ENCODE results near the gene GRB2.
"Not testable (repeated sequence)": the region's sequence is repeated elsewhere in the genome, so short reads cannot be mapped to it uniquely, and the experiment has no call there.

GRB2 gene

GRCh38 chr17:75350706-75351105, 54.8 kb downstream of the GRB2 start:
- DNase-seq (ENCODE audit: low read depth in 2 of 2), result no peak

- DNase-seq (ENCODE audit: low read depth in 2 of 2), result no peak
Observed at GRCh38 chr17:75350029-75350428, 55.4 kb downstream of the GRB2 start.

- DNase-seq (ENCODE audit: low read depth in 2 of 2), result no peak
Observed at GRCh38 chr17:75349589-75349988, 55.9 kb downstream of the GRB2 start.

DNA sequence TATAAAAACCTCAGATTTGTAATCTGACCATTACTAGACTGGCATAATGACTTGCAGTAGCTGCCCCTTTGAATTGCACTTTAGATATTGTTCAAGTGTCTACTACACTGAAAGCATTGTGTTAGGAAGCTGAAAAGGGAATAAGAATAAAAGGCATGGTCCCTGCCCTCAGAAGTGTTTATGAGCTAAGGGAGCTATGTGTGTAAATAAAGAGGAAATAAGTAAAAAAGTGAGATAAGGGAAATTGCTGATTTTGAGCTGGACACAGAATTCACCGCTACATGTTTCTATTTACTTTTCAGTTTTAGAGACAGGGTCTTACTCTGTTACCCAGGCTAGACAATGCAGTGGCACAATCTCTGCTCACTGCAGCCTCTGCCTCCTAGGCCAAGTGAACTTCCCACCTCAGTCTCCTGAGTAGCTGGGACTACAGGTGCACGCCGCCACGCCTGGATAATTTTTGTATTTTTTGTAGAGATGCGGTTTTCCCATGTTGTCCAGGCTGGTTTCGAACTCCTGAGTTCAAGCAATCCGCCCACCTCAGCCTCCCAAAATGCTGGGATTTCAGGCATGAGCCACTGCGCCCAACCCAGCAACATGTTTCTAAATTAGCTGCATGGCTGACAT, 57.0 kb downstream of the GRB2 start:
- DNase-seq (ENCODE audit: low read depth in 2 of 2), result no peak

DNA sequence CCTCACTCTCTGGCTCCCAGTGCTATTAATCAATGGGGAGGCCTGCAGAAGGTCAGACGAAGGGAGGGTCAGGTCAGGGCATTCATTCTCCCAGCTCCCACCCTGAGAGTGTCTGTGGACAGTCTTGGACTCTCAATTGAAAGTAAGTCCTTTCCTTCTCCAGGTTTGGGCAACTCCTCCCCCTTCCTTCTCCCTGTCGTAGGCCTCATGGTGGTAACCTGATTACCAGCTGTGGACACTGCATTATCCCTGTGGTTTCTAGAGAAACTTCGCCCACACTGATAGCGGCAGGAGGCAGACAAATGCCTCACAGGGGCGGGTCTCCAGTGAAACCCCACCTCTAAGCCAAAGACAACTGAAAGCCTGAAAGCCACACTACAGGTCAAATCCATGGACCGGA, 58.6 kb downstream of the GRB2 start:
- peak; percentile 33 to 48 for DNase-seq (ENCODE audit: low read depth in 2 of 2)

DNA sequence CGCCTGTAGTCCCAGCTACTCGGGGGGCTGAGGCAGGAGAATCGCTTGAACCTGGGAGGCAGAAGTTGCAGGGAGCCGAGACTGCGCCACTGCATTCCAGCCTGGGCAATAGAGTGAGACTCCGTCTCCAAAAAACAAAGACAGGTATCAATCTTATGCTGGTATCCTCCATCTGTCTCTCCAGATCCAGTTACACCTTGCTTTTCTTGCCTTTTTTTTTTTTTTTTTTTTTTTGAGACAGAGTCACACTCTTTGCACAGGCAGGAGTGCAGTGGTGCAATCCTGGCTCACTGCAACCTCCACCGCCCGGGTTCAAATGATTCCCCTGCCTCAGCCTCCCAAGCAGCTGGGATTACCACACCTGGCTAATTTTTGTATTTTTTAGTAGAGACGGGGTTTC, 59.1 kb downstream of the GRB2 start:
- not testable (repeated sequence) for DNase-seq (ENCODE audit: low read depth in 2 of 2)

GRCh38 chr17:75345514-75346167, 59.8 kb downstream of the GRB2 start:
- DNase-seq (ENCODE audit: low read depth in 2 of 2), result peak; percentile 32 to 33

DNA sequence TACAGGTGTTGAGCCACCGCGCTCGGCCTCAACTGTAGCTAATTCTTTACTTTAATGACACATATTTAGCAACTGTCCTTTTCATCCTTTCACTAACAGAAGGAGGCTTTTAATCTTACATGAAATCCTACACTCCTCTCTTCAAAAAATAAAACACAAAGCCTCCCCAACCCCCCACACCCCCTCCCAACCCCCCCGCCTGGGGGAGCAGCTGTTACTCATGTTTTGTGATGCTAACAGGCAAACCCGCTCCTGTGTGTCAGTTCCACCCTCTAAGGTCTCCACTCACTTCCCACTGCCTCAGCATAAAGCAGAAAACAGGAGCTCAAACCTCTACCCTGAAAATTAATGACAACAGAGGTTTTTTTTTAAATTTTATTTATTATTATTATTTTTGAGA, 60.8 kb downstream of the GRB2 start:
- DNase-seq (ENCODE audit: low read depth in 2 of 2), result no peak

DNA sequence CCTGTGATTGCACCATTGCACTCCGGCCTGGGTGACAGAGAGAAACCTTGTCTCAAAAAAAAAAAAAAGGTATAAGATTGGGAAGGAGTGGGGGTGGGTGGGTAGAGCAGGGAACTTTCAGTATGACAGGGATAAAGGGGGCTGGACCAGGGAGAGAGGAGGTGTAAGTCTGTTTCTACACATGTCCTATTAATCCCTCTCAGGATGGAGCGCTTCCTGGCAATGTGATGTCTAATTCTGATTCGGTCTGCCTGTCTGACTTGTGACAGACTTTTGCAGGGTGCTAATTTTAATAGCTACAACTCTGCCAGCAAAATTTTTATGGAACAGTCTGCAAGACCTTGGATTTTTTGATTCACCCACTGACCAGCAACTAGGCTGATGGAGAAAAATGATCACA, 62.5 kb downstream of the GRB2 start:
- no peak for DNase-seq (ENCODE audit: low read depth in 2 of 2)

- DNase-seq (ENCODE audit: low read depth in 2 of 2), result no peak
Observed at GRCh38 chr17:75341784-75342486, 63.5 kb downstream of the GRB2 start.

DNA sequence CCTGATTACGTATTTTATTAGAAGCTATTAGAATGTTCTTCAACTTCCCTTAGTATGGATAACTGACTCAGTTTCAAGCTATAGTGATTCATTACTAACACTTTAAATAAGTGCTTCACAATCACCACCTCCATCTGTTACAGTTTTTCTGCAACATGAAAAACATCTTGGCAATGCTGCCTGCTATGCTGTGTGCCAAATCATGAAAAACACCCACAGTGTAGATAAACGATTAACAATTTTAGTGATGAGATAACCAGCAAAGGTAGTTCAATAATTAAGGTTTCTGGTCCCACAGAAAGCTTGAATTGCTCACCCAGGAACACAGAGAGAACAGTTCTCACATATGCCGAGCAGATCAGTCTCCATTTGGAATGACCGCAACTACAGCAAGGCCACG, 64.8 kb downstream of the GRB2 start:
- DNase-seq (ENCODE audit: low read depth in 2 of 2), result no peak

- DNase-seq (ENCODE audit: low read depth in 2 of 2), result no peak
Observed at GRCh38 chr17:75339971-75340370, 65.5 kb downstream of the GRB2 start.

DNA sequence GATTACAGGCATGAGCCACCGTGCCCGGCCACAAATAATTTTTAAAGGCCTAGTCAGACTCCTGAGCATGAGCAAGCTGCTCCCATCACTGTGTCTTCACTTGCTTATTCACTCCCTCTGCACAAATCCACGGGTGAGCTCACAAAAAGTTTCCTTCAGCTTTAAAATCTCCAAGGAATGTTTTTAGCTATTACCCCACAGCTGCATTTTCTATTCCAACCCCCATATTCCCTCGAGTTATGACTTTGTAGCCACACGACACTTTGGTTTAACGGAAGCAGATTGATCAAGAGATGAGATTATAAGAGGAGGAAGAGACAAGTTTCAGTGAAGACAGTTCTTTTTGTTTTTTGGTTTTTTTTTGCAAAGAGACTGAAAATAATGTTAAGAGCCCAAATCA, 67.1 kb downstream of the GRB2 start:
- DNase-seq (ENCODE audit: low read depth in 2 of 2), result no peak

GRCh38 chr17:75335315-75335714, 70.2 kb downstream of the GRB2 start:
- no peak for DNase-seq (ENCODE audit: low read depth in 2 of 2)

DNA sequence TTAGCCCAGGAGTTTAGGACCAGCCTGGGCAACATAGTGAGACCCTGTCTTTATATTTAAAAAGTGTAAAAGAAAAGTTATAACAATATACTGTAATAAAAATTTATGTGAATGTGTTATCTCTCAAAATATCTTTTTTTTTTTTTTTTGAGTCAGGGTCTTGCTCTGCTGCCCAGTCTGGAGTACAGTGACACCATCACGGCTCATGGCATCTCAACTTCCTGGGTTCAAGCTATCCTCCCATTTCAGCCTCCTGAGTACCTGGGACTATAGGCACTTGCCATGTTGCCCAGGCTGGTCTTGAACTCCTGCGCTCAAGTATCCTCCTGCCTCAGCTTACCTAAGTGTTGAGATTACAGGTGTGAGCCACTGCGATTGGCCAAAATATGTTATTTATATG, 70.8 kb downstream of the GRB2 start:
- no peak for DNase-seq (ENCODE audit: low read depth in 2 of 2)

DNA sequence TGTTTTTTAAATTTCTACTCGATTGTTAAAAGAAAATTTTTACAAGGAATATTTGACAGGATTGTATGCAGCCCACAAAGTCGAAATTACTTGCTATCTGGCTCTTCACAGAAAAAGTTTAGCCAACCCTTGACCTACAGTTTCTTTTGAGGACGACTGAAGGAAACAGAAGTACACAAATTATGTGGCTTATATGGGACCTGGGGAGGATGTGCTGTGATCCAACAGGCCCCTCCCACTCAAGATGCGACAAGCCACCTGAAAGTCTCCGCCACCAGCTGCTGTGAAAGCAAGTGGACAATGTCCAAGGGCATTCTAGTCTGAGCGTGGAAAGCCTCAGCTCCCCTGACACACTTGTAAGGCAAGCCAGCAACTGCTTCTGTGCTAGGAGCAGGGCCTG, 73.8 kb downstream of the GRB2 start:
- DNase-seq (ENCODE audit: low read depth in 2 of 2), result no peak

- no peak for DNase-seq (ENCODE audit: low read depth in 2 of 2)
Observed at GRCh38 chr17:75327757-75328156, 77.7 kb downstream of the GRB2 start.

DNA sequence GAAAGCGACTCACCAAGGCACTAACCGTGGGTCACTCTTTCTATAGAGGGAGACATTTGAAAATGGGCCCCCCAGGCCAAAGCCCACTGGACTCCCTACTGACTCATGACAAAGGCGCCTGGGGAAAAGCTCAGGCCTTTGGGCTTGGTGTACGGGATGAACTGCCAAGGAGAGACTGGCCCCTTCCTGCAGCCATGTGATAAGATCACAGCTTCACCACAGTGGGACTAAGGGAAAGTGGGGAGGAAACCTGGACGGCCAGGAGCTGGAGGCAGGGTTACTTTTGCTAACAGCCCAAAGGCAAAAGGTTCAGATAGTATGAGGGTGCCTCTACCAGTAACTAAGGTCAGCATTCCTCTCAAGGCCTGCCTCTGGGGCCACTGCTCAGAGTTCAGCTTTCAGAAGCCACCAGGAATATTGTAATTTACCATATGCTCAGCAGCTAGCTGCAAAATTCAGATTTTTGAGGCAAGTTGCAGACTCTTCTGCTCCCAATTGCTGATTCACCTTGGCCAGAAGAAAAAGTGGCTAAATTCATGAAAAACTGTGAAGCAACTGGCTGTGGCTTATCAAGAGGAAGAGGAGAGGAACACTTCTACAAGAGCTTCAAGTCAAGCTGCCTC, 79.1 kb downstream of the GRB2 start:
- no peak for DNase-seq (ENCODE audit: low read depth in 2 of 2)

GRCh38 chr17:75325827-75326225, 79.7 kb downstream of the GRB2 start:
- no peak for DNase-seq (ENCODE audit: low read depth in 2 of 2)

DNA sequence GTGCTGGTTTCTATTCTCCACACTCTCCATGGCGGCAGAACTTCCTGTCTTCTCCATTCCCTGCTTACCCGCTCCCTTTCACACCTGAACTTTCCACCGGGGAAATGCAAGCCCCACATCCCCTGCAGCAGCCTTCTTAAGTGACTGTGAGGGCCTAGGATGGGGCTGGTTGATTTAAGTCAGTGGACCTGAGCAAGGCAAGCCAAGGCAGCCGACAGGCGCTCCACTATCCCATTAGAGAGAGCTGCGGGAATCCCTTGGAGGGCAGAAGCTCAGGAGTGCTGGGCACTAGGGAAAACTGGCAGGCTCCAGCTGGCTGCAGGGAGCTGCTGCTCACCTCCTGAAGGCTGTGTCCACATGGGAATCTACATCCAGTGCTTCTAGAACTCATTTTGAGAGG, 80.1 kb downstream of the GRB2 start:
- no peak for DNase-seq (ENCODE audit: low read depth in 2 of 2)

DNA sequence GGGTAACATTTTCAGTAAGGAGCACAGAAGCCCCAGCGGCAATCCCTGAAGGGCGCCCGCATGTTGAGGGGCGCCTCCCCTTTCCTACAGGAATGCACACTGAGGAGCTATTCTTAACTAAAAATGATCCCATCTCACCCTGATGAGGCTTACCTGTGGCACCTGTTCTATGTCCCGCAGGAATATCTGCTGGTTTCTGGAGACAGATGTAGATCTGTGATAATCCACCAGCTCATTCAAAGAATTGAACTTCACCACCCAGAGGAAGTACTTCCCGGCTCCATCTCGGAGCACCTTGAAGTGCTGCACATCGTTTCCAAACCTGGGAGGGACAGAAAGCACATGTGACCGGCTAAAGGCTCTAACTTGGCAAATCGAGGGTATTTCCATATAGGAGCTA, 84.0 kb downstream of the GRB2 start:
- DNase-seq (ENCODE audit: low read depth in 2 of 2), result no peak

DNA sequence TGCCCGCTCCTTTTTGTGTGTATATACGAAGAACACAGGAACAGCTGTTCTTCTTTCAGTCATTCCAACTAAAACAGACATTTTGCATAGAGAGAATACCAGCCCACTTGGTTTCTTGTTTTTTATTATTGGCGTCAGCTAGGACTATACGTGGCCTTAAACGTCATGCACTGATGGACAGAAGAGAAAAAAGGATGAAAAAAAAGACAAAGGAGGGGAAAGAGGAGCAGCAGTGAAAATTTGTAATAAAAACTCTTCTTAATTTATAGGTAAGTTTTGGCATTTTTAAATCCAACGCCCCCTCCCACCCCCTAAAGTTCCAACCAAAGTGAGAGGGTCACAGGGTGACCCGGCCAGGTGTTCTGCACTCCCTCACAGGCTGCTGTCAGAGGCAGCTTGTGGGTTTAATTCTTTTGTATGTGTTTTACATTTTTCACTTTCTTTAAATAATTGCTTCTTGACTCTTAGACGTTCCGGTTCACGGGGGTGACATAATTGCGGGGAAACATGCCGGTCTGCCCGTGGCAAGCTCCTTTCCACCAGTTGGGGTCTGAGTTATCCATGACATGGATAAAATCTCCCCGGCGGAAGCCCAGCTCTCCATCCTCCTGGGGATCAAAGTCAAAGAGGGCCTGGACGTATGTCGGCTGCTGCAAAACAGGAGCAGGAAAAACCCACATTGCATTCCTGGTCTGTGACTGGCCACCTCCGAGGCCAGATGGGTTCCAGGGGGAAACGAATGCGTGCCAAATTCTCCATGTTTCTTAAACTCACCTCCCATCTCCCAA, 85.4 kb downstream of the GRB2 start:
- DNase-seq (ENCODE audit: low read depth in 2 of 2), result no peak
